Renal cortex interstitium (tissue), 3 donors: ENCODE data around the gene ANAPC16. TPM values are rescaled to one million over a fixed set of nuclear protein-coding genes. Genes with fewer than 3 reads are reported as not detected.

Experiments used
- polyA plus RNA-seq, 3 donors: library from polyadenylated mRNA; unstranded; fragments of 120-200 nt; gene quantifications; one replicate each; pipeline ENCODE4 v1.2.1, GENCODE V29; 2013; ENCODE audit not compliant: insufficient read length in 3 of 3

ANAPC16 gene
- polyA plus RNA-seq, 3 donors = 175 to 213 (median 178) TPM

Other genes starting within 250 kb of the ANAPC16 start
- gene SPOCK2, start 127.5 kb upstream of the ANAPC16 start, polyA plus RNA-seq = 100 to 1,000 TPM; 119 to 151 (median 140) TPM
- 10 to 100 TPM; 41.3 to 47.0 (median 46.5) TPM for gene ASCC1, start 264 bp downstream of the ANAPC16 start, polyA plus RNA-seq
- gene DDIT4, start 57.9 kb downstream of the ANAPC16 start, polyA plus RNA-seq = 10 to 100 TPM; 48.3 to 80.7 (median 67.8) TPM
- gene DNAJB12, start 138.9 kb downstream of the ANAPC16 start, polyA plus RNA-seq = 10 to 100 TPM; 29.1 to 38.3 (median 35.6) TPM